Fibroblast of lung (primary cell): ENCODE results near the gene SLC39A7. TPM values are rescaled to one million over a fixed set of nuclear protein-coding genes. Genes with fewer than 3 reads are reported as not detected.

Source experiments
- DNase-seq, 2 donors: peaks; one replicate each; pipeline versions ENCODE4 v3.0.0 to v3.0.0-alpha.2; 2010; ENCODE audit warnings: low read depth in 2 of 2
- H2AFZ ChIP-seq: 2 replicates; pipeline ENCODE4 v1.5.1; 2012; ENCODE audit warnings: low read length, control low read depth, inconsistent platforms
- H3K27ac ChIP-seq: 2 replicates; pipeline ENCODE4 v1.5.1; 2011; ENCODE audit warnings: low read length, control low read depth; ENCODE audit not compliant: insufficient read depth
- H3K27me3 ChIP-seq: 2 replicates; pipeline ENCODE4 v1.5.1; 2011; ENCODE audit warnings: mild to moderate bottlenecking, low read length; ENCODE audit not compliant: control insufficient read depth, insufficient read depth
- H3K36me3 ChIP-seq: 2 replicates; pipeline ENCODE4 v1.5.1; 2011; ENCODE audit warnings: low read length; ENCODE audit not compliant: control insufficient read depth, insufficient read depth
- H3K4me1 ChIP-seq: 2 replicates; pipeline ENCODE4 v1.5.1; 2011; ENCODE audit warnings: low read length; ENCODE audit not compliant: control insufficient read depth, insufficient read depth; ENCODE audit errors: extremely low read depth
- H3K4me2 ChIP-seq: 2 replicates; pipeline ENCODE4 v1.5.1; 2011; ENCODE audit warnings: low read length, control low read depth; ENCODE audit not compliant: insufficient read depth; ENCODE audit errors: extremely low read depth
- H3K4me3 ChIP-seq, 4 experiments: fragments of 200-600 bp in 1 of 4; sonication (generic) in 1 of 4; replicated peaks in 1 of 4; 2 replicates each; pipeline ENCODE4 v1.5.1; 2011 to 2016; ENCODE audit warnings: low read length in 4 of 4, low read depth in 3 of 4, mild to moderate bottlenecking in 3 of 4, control low read depth in 2 of 4, inconsistent platforms in 1 of 4, mixed read lengths in 1 of 4; ENCODE audit not compliant: insufficient read depth in 1 of 4; ENCODE audit errors: control extremely low read depth in 1 of 4
- H3K79me2 ChIP-seq: 2 replicates; pipeline ENCODE4 v1.5.1; 2012; ENCODE audit warnings: mild to moderate bottlenecking, low read length, inconsistent platforms; ENCODE audit not compliant: control insufficient read depth, insufficient read depth
- H3K9ac ChIP-seq: 2 replicates; pipeline ENCODE4 v1.5.1; 2011; ENCODE audit warnings: mild to moderate bottlenecking, low read length, control low read depth; ENCODE audit not compliant: insufficient read depth
- H3K9me3 ChIP-seq: 2 replicates; pipeline ENCODE4 v1.5.1; 2012; ENCODE audit warnings: low read depth, low read length; ENCODE audit not compliant: control insufficient read depth, insufficient read depth
- H4K20me1 ChIP-seq: 2 replicates; pipeline ENCODE4 v1.5.1; 2011; ENCODE audit warnings: low read length; ENCODE audit not compliant: control insufficient read depth, insufficient read depth; ENCODE audit errors: extremely low read depth
- CTCF ChIP-seq, 2 donors: IDR thresholded peaks in 1 of 2; conservative IDR thresholded peaks in 1 of 2; 1 replicate in 1 of 2; 2 replicates in 1 of 2; pipeline ENCODE4 v1.5.1; 2011 to 2012; ENCODE audit warnings: low read length in 2 of 2, control low read depth in 1 of 2, inconsistent platforms in 1 of 2, low read depth in 1 of 2, mild to moderate bottlenecking in 1 of 2
- EZH2 ChIP-seq: IDR thresholded peaks from 2 replicates; pipeline ENCODE4 v1.5.1; 2012; ENCODE audit warnings: low read length, control low read depth, mild to moderate bottlenecking; ENCODE audit errors: missing control alignments
- polyA plus RNA-seq, 2 donors: library from polyadenylated mRNA; depleted of rRNA in 1 of 2; stranded (reverse) in 1 of 2; unstranded in 1 of 2; fragments of >200 nt; gene quantifications; 2 replicates each; pipeline ENCODE4 v1.2.1, GENCODE V29; 2011 to 2012; ENCODE audit warnings: missing spikeins in 1 of 2
- total RNA-seq: library from RNA; depleted of rRNA; stranded (reverse); fragments of >200 nt; gene quantifications from 2 replicates; pipeline ENCODE4 v1.2.1, GENCODE V29; 2014

Gene SLC39A7
- total and polyA plus RNA-seq, 2 donors (not counting 1 experiment from before 2014, with no cell fraction given): 112 to 160 TPM

GRCh38 chr6:33207552-33208090, 7.0 kb downstream of the SLC39A7 start:
- H2AFZ ChIP-seq: peak overlapping the region; percentile 29
- no peak for TF ChIP-seq CTCF (conservative IDR thresholded peaks at IDR 0.05 in 1 of 2, IDR thresholded peaks at IDR 0.05 in 1 of 2; ENCODE audit: low read depth in 1 of 2, low read length in 2 of 2)
- TF ChIP-seq EZH2: no peak
- no peaks in the 10 kb centered on the region for H4K20me1 ChIP-seq
- H3K27ac ChIP-seq: peak overlapping the region; percentile 96
- H3K36me3 ChIP-seq: peaks cover 21% of the 10 kb centered on the region
- peak overlapping the region; percentile 97 for H3K9ac ChIP-seq
- no peaks in the 10 kb centered on the region for H3K9me3 ChIP-seq
- peaks cover 35% of the 10 kb centered on the region for H3K4me1 ChIP-seq
- peaks cover 12% of the 10 kb centered on the region for H3K79me2 ChIP-seq
- peak; percentile 50 to 57 for DNase-seq
- H3K4me3 ChIP-seq: peak overlapping the region; percentile 86 to 96 (median 93)
- peak overlapping the region; percentile 98 for H3K4me2 ChIP-seq
- no peaks in the 10 kb centered on the region for H3K27me3 ChIP-seq

GRCh38 chr6:33208091-33208967, 7.7 kb downstream of the SLC39A7 start, which contains the start of gene RING1:
TSS of gene RING1 (plus strand) at chr6:33208500. CDS start at chr6:33208823, 323 bp downstream.
- Histone ChIP-seq H3K4me1 (peaks cover 31% of the 10 kb centered on the region), H3K9ac (peak within 1 kb of the TSS; percentile 97)

More at GRCh38 chr6:33208091-33208967, 7.7 kb downstream of the SLC39A7 start, which contains the start of gene RING1:
- H3K9me3 ChIP-seq: no peaks in the 10 kb centered on the region
- peak; percentile 71 to 72 for DNase-seq
- peak within 1 kb of the TSS; percentile 98 for H3K4me2 ChIP-seq
- H3K36me3 ChIP-seq: peaks cover 16% of the 10 kb centered on the region
- H3K79me2 ChIP-seq: peaks cover 7% of the 10 kb centered on the region
- H4K20me1 ChIP-seq: no peaks in the 10 kb centered on the region
- TF ChIP-seq CTCF (conservative IDR thresholded peaks at IDR 0.05 in 1 of 2, IDR thresholded peaks at IDR 0.05 in 1 of 2; ENCODE audit: low read depth in 1 of 2, low read length in 2 of 2): no peak
- no peak for TF ChIP-seq EZH2
- peak within 1 kb of the TSS; percentile 96 for H3K27ac ChIP-seq
- peak within 1 kb of the TSS; percentile 86 to 96 (median 93) for H3K4me3 ChIP-seq
- peak within 1 kb of the TSS; percentile 29 for H2AFZ ChIP-seq
- H3K27me3 ChIP-seq: no peaks in the 10 kb centered on the region
